CD8-positive, alpha-beta memory T cell (primary cell): ENCODE results near the gene FAU. TPM values are rescaled to one million over a fixed set of nuclear protein-coding genes. Genes with fewer than 3 reads are reported as not detected.

Experiments used
- CTCF ChIA-PET: fragments of 350-600 bp; sonication (Branson Sonifier 250); formaldehyde crosslinking; loops from one replicate; lab custom pipeline; 2021; ENCODE audit warnings: antibody characterized with exemption; lab: Charles Lee
- POLR2A ChIA-PET: fragments of 350-600 bp; sonication (Branson Sonifier 250); formaldehyde crosslinking; loops from one replicate; lab custom pipeline; 2021; ENCODE audit warnings: antibody characterized with exemption; lab: Charles Lee
- DNase-seq, 5 donors: peaks; one replicate each; pipeline versions ENCODE4 v3.0.0 to v3.0.0-alpha.2; 2020 to 2022; ENCODE audit warnings: mixed read lengths in 1 of 5
- H3K27ac ChIP-seq: one replicate; pipeline ENCODE4 v1.7.0; 2013; ENCODE audit warnings: low read depth, mild to moderate bottlenecking, low read length, moderate library complexity
- H3K27me3 ChIP-seq: 2 replicates; pipeline ENCODE4 v1.7.0; 2013; ENCODE audit warnings: low read length, mild to moderate bottlenecking; ENCODE audit not compliant: insufficient read depth, poor library complexity, severe bottlenecking
- H3K36me3 ChIP-seq: 2 replicates; pipeline ENCODE4 v1.7.0; 2013; ENCODE audit warnings: mild to moderate bottlenecking, low read length, moderate library complexity; ENCODE audit not compliant: insufficient read depth
- H3K4me1 ChIP-seq: 2 replicates; pipeline ENCODE4 v1.7.0; 2013; ENCODE audit warnings: mild to moderate bottlenecking, low read length, moderate library complexity; ENCODE audit not compliant: insufficient read depth
- H3K4me3 ChIP-seq: 2 replicates; pipeline ENCODE4 v1.7.0; 2013; ENCODE audit warnings: mild to moderate bottlenecking, low read length
- H3K9me3 ChIP-seq: 2 replicates; pipeline ENCODE4 v1.7.0; 2013; ENCODE audit warnings: mild to moderate bottlenecking, low read length
- H3K27ac Mint-ChIP-seq, 8 donors: one replicate each; pipeline ENCODE4 v1.8.0; 2020 to 2021; ENCODE audit warnings: mixed read lengths in 8 of 8, mild to moderate bottlenecking in 6 of 8, inconsistent platforms in 3 of 8, moderate library complexity in 3 of 8
- H3K27me3 Mint-ChIP-seq, 2 donors: one replicate each; pipeline ENCODE4 v1.8.0; 2020 to 2021; ENCODE audit warnings: mixed read lengths in 2 of 2, mild to moderate bottlenecking in 1 of 2, moderate library complexity in 1 of 2
- H3K36me3 Mint-ChIP-seq, 3 donors: one replicate each; pipeline ENCODE4 v1.8.0; 2020 to 2021; ENCODE audit warnings: mixed read lengths in 3 of 3, inconsistent platforms in 1 of 3, mild to moderate bottlenecking in 1 of 3
- H3K4me1 Mint-ChIP-seq, 3 donors: one replicate each; pipeline ENCODE4 v1.8.0; 2020 to 2021; ENCODE audit warnings: mixed read lengths in 3 of 3, inconsistent platforms in 1 of 3, mild to moderate bottlenecking in 1 of 3
- H3K4me3 Mint-ChIP-seq, 7 donors: one replicate each; pipeline ENCODE4 v1.8.0; 2020 to 2021; ENCODE audit warnings: mixed read lengths in 7 of 7, mild to moderate bottlenecking in 6 of 7, moderate library complexity in 4 of 7, inconsistent platforms in 2 of 7
- H3K9me3 Mint-ChIP-seq, 5 donors: one replicate each; pipeline ENCODE4 v1.8.0; 2020 to 2022; ENCODE audit warnings: mixed read lengths in 5 of 5, mild to moderate bottlenecking in 3 of 5, moderate library complexity in 2 of 5, inconsistent platforms in 1 of 5
- polyA plus RNA-seq: library from polyadenylated mRNA; unstranded; fragments of 300-500 nt; fragmentation: Illumina TruSeq; gene quantifications from one replicate; pipeline ENCODE4 v1.2.3, GENCODE V29; 2021
- total RNA-seq, 2 experiments: library from RNA; stranded (reverse); gene quantifications; one replicate each; pipeline ENCODE4 v1.2.3, GENCODE V29; 2021

Gene FAU
- total and polyA plus RNA-seq, 3 experiments from 2014 or later: 904 to 1,073 (median 1,054) TPM

DNA sequence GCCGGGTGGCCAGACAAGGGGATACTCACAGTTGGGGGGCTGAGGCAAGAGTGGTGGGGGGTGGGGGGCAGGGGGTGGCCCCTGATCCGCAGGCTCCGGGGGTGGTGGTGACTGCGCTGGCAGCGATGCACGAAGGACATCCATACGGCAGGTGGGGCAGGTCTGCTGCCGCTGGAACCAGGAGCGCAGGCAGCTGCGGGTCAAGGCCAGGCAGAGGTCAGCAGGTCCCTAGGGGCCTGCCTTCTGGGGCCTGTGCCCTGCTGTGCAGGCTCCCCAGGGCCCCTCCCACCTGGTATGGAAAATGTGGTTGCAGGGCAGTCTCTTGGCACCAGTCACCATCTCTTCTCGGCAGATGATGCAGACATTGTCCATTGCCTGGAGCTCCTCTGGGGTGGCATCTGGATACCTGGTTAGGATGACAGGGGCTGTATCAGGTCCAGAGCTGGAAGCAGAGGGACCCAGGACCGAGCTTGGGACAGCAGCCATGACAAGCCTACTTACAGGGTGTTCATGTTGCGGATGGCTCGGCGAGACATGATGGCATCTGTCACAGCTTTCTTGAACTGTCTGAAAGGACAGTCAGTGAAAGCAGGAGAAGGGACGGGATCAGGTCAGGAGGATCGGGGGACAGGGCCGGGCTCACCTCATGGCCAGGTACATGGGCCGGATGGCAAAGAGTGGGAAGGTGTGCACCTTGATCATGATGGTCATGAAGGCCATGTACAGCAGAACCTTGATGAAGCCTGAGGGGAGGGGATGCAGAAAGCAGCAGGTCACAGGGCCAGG lies 8.9 kb upstream of the FAU start:
- CTCF ChIA-PET: interaction anchor here (0.9 to 2.4 kb wide), 7 partner anchors 9 to 50 kb away, joined by 3 to 10 read pairs (median 5); partner anchors contain the start of genes CAPN1, FAU, MRPL49 and TM7SF2
- peaks cover 57% of the 10 kb centered on the region for H3K36me3 ChIP-seq
- H3K4me1 ChIP-seq: peaks cover 21% of the 10 kb centered on the region
- DNase-seq: peak in 1 of 5 donors; percentile 38
- Mint-ChIP-seq H3K4me3 (peak overlapping the region in 4 of 7 donors; percentile 20 to 99 (median 50)), H3K27me3 (peaks cover 0 to 3% of the 10 kb centered on the region in 2 donors), H3K4me1 (peaks cover 24 to 43% (median 27%) of the 10 kb centered on the region in 3 donors), H3K36me3 (peaks cover 0 to 88% (median 5%) of the 10 kb centered on the region in 3 donors), H3K27ac (peak overlapping the region in 6 of 8 donors; percentile 26 to 92 (median 56)), H3K9me3 (no peaks in the 10 kb centered on the region)
- POLR2A ChIA-PET: interaction anchor here (1.0 to 1.8 kb wide), 2 partner anchors 9 to 13 kb away, joined by 4 to 11 read pairs; partner anchors contain the start of genes FAU, MRPL49 and ZNHIT2
- no peak overlapping the region for H3K4me3 ChIP-seq
- no peaks in the 10 kb centered on the region for H3K9me3 ChIP-seq
- no peaks in the 10 kb centered on the region for H3K27me3 ChIP-seq
- no peak overlapping the region for H3K27ac ChIP-seq

DNA sequence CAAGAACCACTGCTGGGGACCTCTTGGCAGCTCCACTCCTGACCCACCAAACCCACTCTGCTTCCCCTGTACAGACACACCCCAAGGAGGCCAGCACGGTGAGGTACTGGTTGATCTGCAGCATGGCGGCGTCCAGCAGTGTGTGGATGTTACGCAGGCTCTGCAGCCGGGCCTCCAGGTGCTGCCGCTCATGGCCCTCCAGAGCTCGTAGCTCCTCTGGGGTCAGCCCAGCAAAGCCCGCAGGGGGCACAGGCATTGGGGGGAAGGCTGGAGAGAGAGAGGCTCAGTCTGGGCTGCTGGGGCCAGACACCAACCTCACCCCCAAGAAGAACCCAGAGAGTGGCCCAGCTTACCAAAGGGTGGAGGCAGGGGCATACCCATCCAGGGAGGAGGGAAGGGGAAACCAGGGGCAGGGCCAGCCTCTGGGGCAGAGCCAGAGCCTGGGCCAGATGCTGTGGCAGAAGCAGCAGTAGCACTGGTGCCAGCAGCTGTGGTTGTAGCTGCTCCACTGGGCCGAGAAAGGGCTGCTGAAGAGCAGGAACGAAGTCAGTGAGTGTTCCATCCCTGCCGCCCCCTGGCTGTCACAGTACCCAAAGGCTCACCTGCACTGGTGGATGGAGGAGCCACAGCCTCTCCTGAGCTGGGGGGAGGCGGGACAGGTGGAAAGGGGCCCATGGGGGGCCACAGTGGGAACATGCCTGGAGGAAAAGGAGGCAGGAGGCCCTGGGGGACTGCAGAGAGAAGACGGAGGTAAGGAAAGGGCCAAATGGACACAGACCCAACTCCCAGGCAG lies 7.9 kb upstream of the FAU start:
- peak in 1 of 5 donors; percentile 44 for DNase-seq
- Histone ChIP-seq H3K4me1 (peaks cover 15% of the 10 kb centered on the region), H3K27ac (no peak overlapping the region), H3K27me3 (no peaks in the 10 kb centered on the region), H3K36me3 (peaks cover 66% of the 10 kb centered on the region), H3K4me3 (no peak overlapping the region), H3K9me3 (no peaks in the 10 kb centered on the region)
- Mint-ChIP-seq H3K4me3 (peak overlapping the region in 1 of 7 donors; percentile 64), H3K27ac (peak overlapping the region in 1 of 8 donors; percentile 52), H3K36me3 (peaks cover 0 to 95% (median 7%) of the 10 kb centered on the region in 3 donors), H3K4me1 (peaks cover 16 to 34% (median 17%) of the 10 kb centered on the region in 3 donors), H3K9me3 (no peaks in the 10 kb centered on the region), H3K27me3 (peaks cover 0 to under 1% of the 10 kb centered on the region in 2 donors)
- ChIA-PET CTCF (interaction anchor here (0.9 to 2.4 kb wide), 3 partner anchors 8 to 18 kb away, joined by 3 to 10 read pairs (median 3); partner anchors contain the start of genes FAU, MRPL49, TM7SF2 and ZNHIT2), POLR2A (interaction anchor here (0.6 kb wide), 1 partner anchor 1291 kb away, joined by 4 read pairs; the partner anchor contains the start of gene NPAS4)

DNA sequence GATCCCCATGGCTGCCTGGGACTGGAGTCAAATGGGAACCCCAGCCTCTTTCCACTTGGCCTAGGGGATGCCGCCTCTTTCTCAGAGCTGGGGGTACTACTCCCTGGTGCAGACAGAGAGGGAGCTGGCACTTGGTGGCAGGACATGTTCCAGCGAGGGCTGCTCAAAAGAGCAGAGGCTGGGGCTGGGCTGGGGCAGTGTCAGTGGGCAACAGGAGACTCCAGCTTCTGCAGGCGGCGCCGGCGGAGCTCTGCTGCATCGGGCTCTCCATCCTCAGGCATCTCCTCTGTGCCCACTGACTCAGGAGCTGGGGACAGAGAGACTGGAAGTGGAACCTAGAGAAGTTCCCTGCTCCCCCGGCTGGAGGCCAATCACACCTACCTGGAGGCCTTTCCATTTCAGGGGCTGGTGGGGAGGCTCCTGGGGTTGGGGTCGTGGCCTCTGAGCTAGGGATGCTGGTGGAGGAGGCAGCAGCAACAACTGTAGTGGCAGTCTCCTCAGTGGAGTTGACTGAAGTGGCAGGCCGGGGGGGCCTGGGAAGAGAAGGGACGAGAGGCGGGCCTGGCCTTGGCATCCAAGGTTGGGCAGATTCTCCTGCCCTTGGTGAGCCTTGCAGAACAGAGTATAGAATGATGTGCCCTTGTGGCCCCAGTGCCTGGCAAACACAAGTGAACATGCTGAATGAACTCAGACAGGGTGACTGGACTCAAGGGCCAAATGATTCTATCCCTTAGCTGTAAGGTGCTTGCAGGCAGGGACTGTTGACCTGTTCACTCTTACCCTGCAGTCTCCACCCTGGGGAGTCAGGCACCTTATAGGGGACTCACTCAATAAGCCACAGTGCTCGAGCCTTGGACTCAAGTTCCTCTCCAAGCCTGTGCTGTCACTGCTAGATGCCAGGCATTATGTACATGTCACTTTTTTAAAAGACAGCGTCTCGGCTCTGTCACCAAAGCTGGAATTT lies 6.5 kb upstream of the FAU start:
- Histone ChIP-seq H3K27me3 (no peaks in the 10 kb centered on the region), H3K9me3 (no peaks in the 10 kb centered on the region), H3K4me3 (no peak overlapping the region), H3K36me3 (peaks cover 73% of the 10 kb centered on the region), H3K27ac (no peak overlapping the region), H3K4me1 (peaks cover 12% of the 10 kb centered on the region)
- CTCF ChIA-PET: interaction anchor here (1.6 to 2.4 kb wide), 2 partner anchors 17 to 281 kb away, joined by 4 to 10 read pairs; partner anchors contain the start of gene TM7SF2
- Mint-ChIP-seq H3K27ac (peak overlapping the region in 1 of 8 donors; percentile 38), H3K27me3 (no peaks in the 10 kb centered on the region), H3K9me3 (no peaks in the 10 kb centered on the region), H3K4me3 (no peak overlapping the region), H3K4me1 (peaks cover 13 to 32% (median 16%) of the 10 kb centered on the region in 3 donors), H3K36me3 (peaks cover 0 to 92% (median 8%) of the 10 kb centered on the region in 3 donors)
- peak in 1 of 5 donors; percentile 39 for DNase-seq
- POLR2A ChIA-PET: no interaction called here

DNA sequence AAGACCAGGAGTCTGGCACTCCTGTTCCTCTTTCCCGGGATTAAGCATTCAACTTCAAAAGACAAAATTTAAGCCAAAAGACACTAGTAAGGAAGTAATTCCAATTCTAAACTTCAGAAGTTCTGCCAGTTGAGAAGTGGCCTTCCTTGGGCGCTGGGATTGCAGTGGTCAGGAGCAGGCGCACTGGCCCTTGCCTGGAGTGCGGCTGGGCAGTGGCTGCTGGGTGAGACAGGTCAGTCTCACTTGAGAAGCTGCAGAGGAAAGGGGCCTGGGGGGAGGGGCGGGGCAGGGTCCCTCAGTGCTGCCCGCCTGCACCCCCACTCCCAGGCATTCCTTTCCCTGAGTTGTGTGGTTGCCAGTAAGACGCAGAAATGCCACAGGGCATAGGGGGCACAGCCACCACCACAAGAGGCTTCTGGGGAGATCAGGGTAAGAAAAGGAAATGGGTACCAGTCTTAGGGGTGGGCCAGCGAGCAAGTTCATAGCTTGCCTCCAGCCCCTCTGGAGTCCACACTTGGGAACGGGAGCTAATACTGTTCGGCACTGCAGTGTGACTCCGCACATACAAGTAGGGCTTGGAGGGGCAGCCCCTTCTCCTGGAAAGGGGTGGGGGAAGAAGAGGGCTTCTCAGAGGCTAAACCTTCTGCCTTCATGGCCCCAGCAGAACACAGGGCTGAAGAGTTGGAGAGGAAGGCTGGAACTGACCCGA lies 5.7 kb upstream of the FAU start:
- peak overlapping the region in 2 of 8 donors; percentile 7 to 33 for H3K27ac Mint-ChIP-seq

DNA sequence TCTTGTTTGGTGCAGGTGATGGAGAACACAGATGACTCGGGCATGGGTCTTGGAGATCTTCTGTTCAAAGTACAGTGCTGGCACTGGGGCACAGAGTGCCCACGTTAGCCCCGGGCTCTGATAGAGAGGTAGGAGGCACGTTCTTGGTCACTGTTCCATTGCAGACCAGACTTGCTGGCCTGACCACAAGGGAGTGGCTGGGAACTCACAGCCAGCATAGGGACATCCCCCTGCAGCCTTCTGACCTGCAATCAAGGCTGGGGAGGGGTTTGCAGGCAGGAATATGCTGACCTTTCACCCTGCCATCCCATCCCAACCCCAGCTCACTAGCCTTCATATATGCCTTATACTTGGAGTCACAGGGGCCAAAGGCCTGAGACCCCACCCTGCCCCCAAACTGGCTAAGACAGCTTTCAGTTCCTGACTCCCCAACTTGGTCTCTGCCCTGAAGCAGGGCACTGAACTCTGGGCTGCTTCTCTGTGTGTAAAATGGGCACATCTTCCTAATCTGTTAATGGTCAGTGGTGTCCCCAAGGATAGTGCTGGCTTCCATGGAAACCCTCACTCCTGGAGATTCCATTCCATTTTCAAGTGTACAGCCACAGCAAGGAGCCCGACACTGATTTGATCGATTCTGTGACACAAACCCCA lies 4.8 kb upstream of the FAU start:
- no peaks in the 10 kb centered on the region for H3K9me3 ChIP-seq
- H3K4me1 Mint-ChIP-seq: peaks cover 15 to 31% (median 19%) of the 10 kb centered on the region in 3 donors
- H3K4me1 ChIP-seq: peaks cover 7% of the 10 kb centered on the region
- peak overlapping the region in 2 of 7 donors; percentile 17 to 54 for H3K4me3 Mint-ChIP-seq
- ChIA-PET CTCF (no interaction called here), POLR2A (interaction anchor here (0.6 kb wide), 1 partner anchor 9 kb away, joined by 3 read pairs; the partner anchor contains the start of gene ZNHIT2)
- peak overlapping the region in 4 of 8 donors; percentile 29 to 83 (median 68) for H3K27ac Mint-ChIP-seq
- H3K9me3 Mint-ChIP-seq: no peaks in the 10 kb centered on the region
- peaks cover 60% of the 10 kb centered on the region for H3K36me3 ChIP-seq
- no peaks in the 10 kb centered on the region for H3K27me3 Mint-ChIP-seq
- H3K36me3 Mint-ChIP-seq: peaks cover 3 to 88% (median 8%) of the 10 kb centered on the region in 3 donors
- H3K27me3 ChIP-seq: no peaks in the 10 kb centered on the region
- DNase-seq: peak in 1 of 5 donors; percentile 31
- H3K4me3 ChIP-seq: no peak overlapping the region
- no peak overlapping the region for H3K27ac ChIP-seq

More for the DNA sequence above, 5.7 kb upstream of the FAU start:
- DNase-seq: peak in 1 of 5 donors; percentile 32
- H3K27me3 ChIP-seq: no peaks in the 10 kb centered on the region
- ChIA-PET POLR2A (no interaction called here), CTCF (interaction anchor here (1.6 kb wide), 1 partner anchor 280 kb away, joined by 4 read pairs; no protein-coding TSS in a partner anchor)
- Mint-ChIP-seq H3K36me3 (peaks cover 0 to 88% (median 8%) of the 10 kb centered on the region in 3 donors), H3K9me3 (no peaks in the 10 kb centered on the region), H3K4me3 (no peak overlapping the region), H3K4me1 (peaks cover 9 to 32% (median 12%) of the 10 kb centered on the region in 3 donors), H3K27me3 (no peaks in the 10 kb centered on the region)
- H3K36me3 ChIP-seq: peaks cover 69% of the 10 kb centered on the region
- H3K27ac ChIP-seq: no peak overlapping the region
- no peak overlapping the region for H3K4me3 ChIP-seq
- no peaks in the 10 kb centered on the region for H3K9me3 ChIP-seq
- H3K4me1 ChIP-seq: peaks cover 11% of the 10 kb centered on the region

DNA sequence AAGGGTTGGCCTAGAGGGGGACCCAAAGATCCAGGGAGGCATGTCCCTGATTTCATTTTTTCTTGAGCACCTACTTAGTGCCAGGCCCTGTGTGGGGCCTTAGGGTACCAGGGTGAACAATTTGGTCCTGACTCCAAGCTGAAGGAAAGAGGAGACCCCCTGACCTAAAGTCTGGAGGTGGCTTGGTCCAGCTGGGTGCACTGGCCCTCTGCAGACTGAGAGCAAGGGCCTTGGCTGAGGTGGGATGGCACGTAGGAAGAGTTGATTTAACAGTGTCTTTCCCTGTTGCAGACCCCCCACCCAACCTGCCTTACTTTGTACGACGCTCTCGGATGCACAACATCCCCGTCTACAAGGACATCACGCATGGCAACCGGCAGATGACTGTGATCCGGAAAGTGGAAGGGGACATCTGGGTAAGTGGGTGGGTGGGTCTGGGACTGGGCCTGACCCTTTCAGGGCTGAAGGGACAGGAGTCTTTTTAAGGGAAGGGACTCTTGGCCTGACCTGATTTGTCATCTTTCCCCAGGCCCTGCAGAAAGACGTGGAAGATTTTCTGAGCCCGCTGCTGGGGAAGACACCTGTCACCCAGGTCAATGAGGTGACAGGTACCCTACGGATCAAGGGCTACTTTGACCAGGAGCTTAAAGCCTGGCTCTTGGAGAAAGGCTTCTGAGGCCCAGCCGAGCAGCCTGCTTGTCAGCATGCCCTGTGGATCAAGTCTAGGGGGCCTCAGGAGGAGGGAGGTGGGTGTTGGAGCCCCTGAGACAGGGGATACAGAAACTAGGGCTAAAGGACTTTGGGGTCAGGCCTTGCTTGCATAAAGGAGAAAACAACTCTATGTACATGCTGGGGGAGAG lies 3.5 kb upstream of the FAU start:
- peak overlapping the region in 3 of 8 donors; percentile 42 to 69 (median 50) for H3K27ac Mint-ChIP-seq
- ChIA-PET CTCF (no interaction called here), POLR2A (interaction anchor here (0.5 kb wide), 1 partner anchor 134 kb away, joined by 3 read pairs; no protein-coding TSS in a partner anchor)
- Histone ChIP-seq H3K27me3 (no peaks in the 10 kb centered on the region), H3K4me3 (no peak overlapping the region), H3K27ac (no peak overlapping the region), H3K9me3 (no peaks in the 10 kb centered on the region), H3K36me3 (peaks cover 59% of the 10 kb centered on the region), H3K4me1 (peaks cover 18% of the 10 kb centered on the region)
- DNase-seq: peak in 1 of 5 donors; percentile 17
- H3K4me1 Mint-ChIP-seq: peaks cover 21 to 36% (median 30%) of the 10 kb centered on the region in 3 donors
- no peaks in the 10 kb centered on the region for H3K27me3 Mint-ChIP-seq
- no peaks in the 10 kb centered on the region for H3K9me3 Mint-ChIP-seq
- peak overlapping the region in 1 of 7 donors; percentile 69 for H3K4me3 Mint-ChIP-seq
- H3K36me3 Mint-ChIP-seq: peaks cover 4 to 88% (median 7%) of the 10 kb centered on the region in 3 donors
